Measurements from ENCODE around the gene KYAT1.
A peak's percentile ranks its signal among the peaks of the same experiment; 100 is the strongest.
"Not testable (repeated sequence)": the region's sequence is repeated elsewhere in the genome, so short reads cannot be mapped to it uniquely, and the experiment has no call there.

Gene KYAT1

GRCh38 chr9:128851779-128852600 is 29.8 kb downstream of the KYAT1 start:
- DNase-seq, result peak; percentile 39
- in situ Hi-C loops (cut with HindIII; ENCODE audit: low pct_ligation_motif_present, low pct_unique_long_range_greater_than_20kb, low sequenced_read_pairs), result not testable (repeated sequence)

GRCh38 chr9:128851024-128851423 is 30.7 kb downstream of the KYAT1 start:
- DNase-seq; in situ Hi-C loops (cut with HindIII; ENCODE audit: low pct_ligation_motif_present, low pct_unique_long_range_greater_than_20kb, low sequenced_read_pairs): not testable (repeated sequence)

GRCh38 chr9:128847803-128848202 is 33.9 kb downstream of the KYAT1 start:
- DNase-seq, result no peak
- in situ Hi-C loops (cut with HindIII; ENCODE audit: low pct_ligation_motif_present, low pct_unique_long_range_greater_than_20kb, low sequenced_read_pairs), result no loop called here

- in situ Hi-C loops (cut with HindIII; ENCODE audit: low pct_ligation_motif_present, low pct_unique_long_range_greater_than_20kb, low sequenced_read_pairs), result no loop called here
- no peak for DNase-seq
Observed at GRCh38 chr9:128846680-128847030, 35.1 kb downstream of the KYAT1 start.

GRCh38 chr9:128845186-128845931 is 36.4 kb downstream of the KYAT1 start:
- in situ Hi-C loops (cut with HindIII; ENCODE audit: low pct_ligation_motif_present, low pct_unique_long_range_greater_than_20kb, low sequenced_read_pairs), result no loop called here

GRCh38 chr9:128843171-128843570 is 38.6 kb downstream of the KYAT1 start:
- DNase-seq; in situ Hi-C loops (cut with HindIII; ENCODE audit: low pct_ligation_motif_present, low pct_unique_long_range_greater_than_20kb, low sequenced_read_pairs): not testable (repeated sequence)

More at GRCh38 chr9:128845186-128845931, 36.4 kb downstream of the KYAT1 start:
- no peak for DNase-seq

- in situ Hi-C loops (cut with HindIII; ENCODE audit: low pct_ligation_motif_present, low pct_unique_long_range_greater_than_20kb, low sequenced_read_pairs), result no loop called here
- no peak for DNase-seq
Observed at GRCh38 chr9:128841694-128842492, 39.9 kb downstream of the KYAT1 start.

GRCh38 chr9:128840524-128840923 is 41.2 kb downstream of the KYAT1 start:
- in situ Hi-C loops (cut with HindIII; ENCODE audit: low pct_ligation_motif_present, low pct_unique_long_range_greater_than_20kb, low sequenced_read_pairs), result no loop called here
- no peak for DNase-seq

GRCh38 chr9:128838338-128838737 is 43.4 kb downstream of the KYAT1 start:
- in situ Hi-C loops (cut with HindIII; ENCODE audit: low pct_ligation_motif_present, low pct_unique_long_range_greater_than_20kb, low sequenced_read_pairs), result no loop called here

GRCh38 chr9:128836509-128837145 is 45.1 kb downstream of the KYAT1 start:
- in situ Hi-C loops (cut with HindIII; ENCODE audit: low pct_ligation_motif_present, low pct_unique_long_range_greater_than_20kb, low sequenced_read_pairs), result no loop called here
- DNase-seq, result no peak

More at GRCh38 chr9:128838338-128838737, 43.4 kb downstream of the KYAT1 start:
- DNase-seq, result no peak

- in situ Hi-C loops (cut with HindIII; ENCODE audit: low pct_ligation_motif_present, low pct_unique_long_range_greater_than_20kb, low sequenced_read_pairs), result no loop called here
- no peak for DNase-seq
Observed at GRCh38 chr9:128835246-128836210, 46.2 kb downstream of the KYAT1 start.

GRCh38 chr9:128833696-128834095 is 48.1 kb downstream of the KYAT1 start:
- DNase-seq, result no peak
- in situ Hi-C loops (cut with HindIII; ENCODE audit: low pct_ligation_motif_present, low pct_unique_long_range_greater_than_20kb, low sequenced_read_pairs), result no loop called here

GRCh38 chr9:128829477-128830251 is 52.1 kb downstream of the KYAT1 start, which contains the start of gene SPOUT1:
SPOUT1 (minus strand) TSS chr9:128829794; CDS start chr9:128829780, 14 bp downstream.
- in situ Hi-C loops (cut with HindIII; ENCODE audit: low pct_ligation_motif_present, low pct_unique_long_range_greater_than_20kb, low sequenced_read_pairs), result no loop called here
- DNase-seq, result peak; percentile 92

GRCh38 chr9:128828719-128829452 is 52.9 kb downstream of the KYAT1 start:
- in situ Hi-C loops (cut with HindIII; ENCODE audit: low pct_ligation_motif_present, low pct_unique_long_range_greater_than_20kb, low sequenced_read_pairs), result no loop called here
- DNase-seq, result peak; percentile 7

- in situ Hi-C loops (cut with HindIII; ENCODE audit: low pct_ligation_motif_present, low pct_unique_long_range_greater_than_20kb, low sequenced_read_pairs), result no loop called here
- no peak for DNase-seq
Observed at GRCh38 chr9:128828267-128828666, 53.5 kb downstream of the KYAT1 start.
